Endodermal cell (in vitro differentiated cells): Measurements from ENCODE around the gene HOXA4. TPM values are rescaled to one million over a fixed set of nuclear protein-coding genes. Genes with fewer than 3 reads are reported as not detected.

Experiments
- DNase-seq: peaks from one replicate; pipeline ENCODE4 v3.0.0-alpha.2; 2017
- H3K27ac ChIP-seq: 2 replicates; pipeline ENCODE4 v1.5.1; 2013; ENCODE audit warnings: mild to moderate bottlenecking, low read depth, low read length, moderate library complexity
- H3K27me3 ChIP-seq: 2 replicates; pipeline ENCODE4 v1.6.1; 2013; ENCODE audit warnings: mild to moderate bottlenecking, low read length, moderate library complexity; ENCODE audit not compliant: insufficient read depth, control insufficient read depth, poor library complexity, severe bottlenecking
- H3K36me3 ChIP-seq: 2 replicates; pipeline ENCODE4 v1.7.0; 2013; ENCODE audit warnings: mild to moderate bottlenecking, low read length, moderate library complexity; ENCODE audit not compliant: control insufficient read depth, insufficient read depth
- H3K4me1 ChIP-seq: one replicate; pipeline ENCODE4 v1.7.0; 2013; ENCODE audit warnings: low read length; ENCODE audit not compliant: control insufficient read depth, insufficient read depth
- H3K4me3 ChIP-seq: 2 replicates; pipeline ENCODE4 v1.5.1; 2013; ENCODE audit warnings: mild to moderate bottlenecking, low read length, moderate library complexity
- H3K9ac ChIP-seq: 2 replicates; pipeline ENCODE4 v1.6.1; 2013; ENCODE audit warnings: mild to moderate bottlenecking, low read length, moderate library complexity; ENCODE audit not compliant: poor library complexity, severe bottlenecking; ENCODE audit errors: extremely low read depth
- H3K9me3 ChIP-seq: 2 replicates; pipeline ENCODE4 v1.6.1; 2013; ENCODE audit warnings: mild to moderate bottlenecking, low read length, moderate library complexity; ENCODE audit not compliant: control insufficient read depth
- H3K27ac Mint-ChIP-seq: 2 replicates; pipeline ENCODE4 v1.8.0; 2020; ENCODE audit warnings: mixed read lengths
- H3K27me3 Mint-ChIP-seq: 2 replicates; pipeline ENCODE4 v1.8.0; 2021; ENCODE audit warnings: mild to moderate bottlenecking, mixed read lengths; ENCODE audit not compliant: insufficient read depth
- H3K36me3 Mint-ChIP-seq: 2 replicates; pipeline ENCODE4 v1.8.0; 2020; ENCODE audit warnings: low read depth, mixed read lengths
- H3K4me1 Mint-ChIP-seq: 2 replicates; pipeline ENCODE4 v1.8.0; 2020; ENCODE audit warnings: mixed read lengths
- H3K4me3 Mint-ChIP-seq: 2 replicates; pipeline ENCODE4 v1.8.0; 2020; ENCODE audit warnings: mild to moderate bottlenecking, moderate library complexity, mixed read lengths
- H3K9me3 Mint-ChIP-seq: 2 replicates; pipeline ENCODE4 v1.8.0; 2020; ENCODE audit warnings: mild to moderate bottlenecking, mixed read lengths
- WGBS, 2 experiments: methylation state at CpG; one replicate each; pipeline versions ENCODE4 v1.1.5 to v1.1.7; 2013; ENCODE audit warnings: missing lambda C conversion rate in 2 of 2, mixed read lengths in 1 of 2; ENCODE audit not compliant: insufficient coverage in 1 of 2, insufficient read length in 1 of 2; 5-methylcytosine and 5-hydroxymethylcytosine counted together
- total RNA-seq, 2 donors: library from RNA; stranded (reverse); fragmentation: NEBNext Ultra II Directional in 1 of 2; extraction: Animal tissue kit (Norgen Biotek cat#: 25700) in 1 of 2; gene quantifications; 2 replicates in 1 of 2; 3 replicates in 1 of 2; pipeline ENCODE4 v1.2.1, GENCODE V29; 2021
- TF ChIP-seq, protein P1 (sequence below): fragments of 200-600 bp; sonication (generic); conservative IDR thresholded peaks from 2 replicates; pipeline ENCODE4 v1.5.0; 2021; ENCODE audit warnings: antibody characterized with exemption, mild to moderate bottlenecking

Gene HOXA4
- total RNA-seq, 2 donors from 2014 or later = not detected

DNA sequence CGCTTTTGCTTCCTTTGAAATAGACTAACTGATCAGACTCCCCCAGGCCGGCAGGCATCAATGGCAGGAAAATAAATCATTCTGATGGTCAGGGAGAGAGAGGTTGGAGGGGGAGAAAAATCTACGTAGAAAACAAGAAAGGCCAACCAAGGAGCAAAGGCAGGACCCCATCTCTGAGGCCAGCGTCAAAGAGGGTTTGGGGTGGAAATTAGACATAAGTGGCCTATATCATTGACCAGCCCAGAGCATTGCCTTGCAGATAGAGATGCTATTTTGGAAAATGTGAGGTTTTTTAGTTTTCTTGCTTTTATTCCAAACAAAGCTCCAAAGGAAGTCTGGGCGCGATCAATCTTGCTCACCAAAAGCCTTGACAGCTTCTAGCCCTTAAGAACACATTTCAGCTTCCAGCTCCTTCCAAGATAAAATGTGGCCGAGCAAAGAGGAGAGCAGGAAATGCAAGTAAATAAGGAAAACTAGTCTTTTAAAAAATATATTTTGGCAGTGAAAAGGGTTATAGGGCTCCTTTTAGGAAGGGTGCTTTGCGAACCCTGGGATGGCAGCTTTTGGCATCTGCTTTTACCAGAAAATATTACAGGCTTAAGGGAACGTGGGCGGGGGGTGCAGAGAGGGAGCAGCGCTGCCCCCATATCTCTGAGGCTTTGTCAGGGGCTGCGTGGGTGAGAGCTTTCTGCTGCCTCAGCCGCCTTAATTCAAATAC lies 26.1 kb downstream of the HOXA4 start:
- Mint-ChIP-seq H3K4me3 (no peak overlapping the region), H3K36me3 (no peaks in the 10 kb centered on the region), H3K27ac (no peak overlapping the region), H3K27me3 (peaks cover 100% of the 10 kb centered on the region), H3K9me3 (peaks cover 2% of the 10 kb centered on the region), H3K4me1 (peaks cover 18% of the 10 kb centered on the region)
- Histone ChIP-seq H3K4me3 (no peak overlapping the region), H3K9ac (no peak overlapping the region), H3K36me3 (no peaks in the 10 kb centered on the region), H3K27me3 (peaks cover 100% of the 10 kb centered on the region), H3K4me1 (peaks cover 4% of the 10 kb centered on the region), H3K9me3 (peaks cover under 1% of the 10 kb centered on the region), H3K27ac (peak overlapping the region; percentile 96)
- no peak for DNase-seq
- 16 to 29% methylated on average over 3 to 13 of the region's 13 CpGs for WGBS, 2 experiments
- TF ChIP-seq, protein P1, sequence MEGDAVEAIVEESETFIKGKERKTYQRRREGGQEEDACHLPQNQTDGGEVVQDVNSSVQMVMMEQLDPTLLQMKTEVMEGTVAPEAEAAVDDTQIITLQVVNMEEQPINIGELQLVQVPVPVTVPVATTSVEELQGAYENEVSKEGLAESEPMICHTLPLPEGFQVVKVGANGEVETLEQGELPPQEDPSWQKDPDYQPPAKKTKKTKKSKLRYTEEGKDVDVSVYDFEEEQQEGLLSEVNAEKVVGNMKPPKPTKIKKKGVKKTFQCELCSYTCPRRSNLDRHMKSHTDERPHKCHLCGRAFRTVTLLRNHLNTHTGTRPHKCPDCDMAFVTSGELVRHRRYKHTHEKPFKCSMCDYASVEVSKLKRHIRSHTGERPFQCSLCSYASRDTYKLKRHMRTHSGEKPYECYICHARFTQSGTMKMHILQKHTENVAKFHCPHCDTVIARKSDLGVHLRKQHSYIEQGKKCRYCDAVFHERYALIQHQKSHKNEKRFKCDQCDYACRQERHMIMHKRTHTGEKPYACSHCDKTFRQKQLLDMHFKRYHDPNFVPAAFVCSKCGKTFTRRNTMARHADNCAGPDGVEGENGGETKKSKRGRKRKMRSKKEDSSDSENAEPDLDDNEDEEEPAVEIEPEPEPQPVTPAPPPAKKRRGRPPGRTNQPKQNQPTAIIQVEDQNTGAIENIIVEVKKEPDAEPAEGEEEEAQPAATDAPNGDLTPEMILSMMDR = no peak

DNA sequence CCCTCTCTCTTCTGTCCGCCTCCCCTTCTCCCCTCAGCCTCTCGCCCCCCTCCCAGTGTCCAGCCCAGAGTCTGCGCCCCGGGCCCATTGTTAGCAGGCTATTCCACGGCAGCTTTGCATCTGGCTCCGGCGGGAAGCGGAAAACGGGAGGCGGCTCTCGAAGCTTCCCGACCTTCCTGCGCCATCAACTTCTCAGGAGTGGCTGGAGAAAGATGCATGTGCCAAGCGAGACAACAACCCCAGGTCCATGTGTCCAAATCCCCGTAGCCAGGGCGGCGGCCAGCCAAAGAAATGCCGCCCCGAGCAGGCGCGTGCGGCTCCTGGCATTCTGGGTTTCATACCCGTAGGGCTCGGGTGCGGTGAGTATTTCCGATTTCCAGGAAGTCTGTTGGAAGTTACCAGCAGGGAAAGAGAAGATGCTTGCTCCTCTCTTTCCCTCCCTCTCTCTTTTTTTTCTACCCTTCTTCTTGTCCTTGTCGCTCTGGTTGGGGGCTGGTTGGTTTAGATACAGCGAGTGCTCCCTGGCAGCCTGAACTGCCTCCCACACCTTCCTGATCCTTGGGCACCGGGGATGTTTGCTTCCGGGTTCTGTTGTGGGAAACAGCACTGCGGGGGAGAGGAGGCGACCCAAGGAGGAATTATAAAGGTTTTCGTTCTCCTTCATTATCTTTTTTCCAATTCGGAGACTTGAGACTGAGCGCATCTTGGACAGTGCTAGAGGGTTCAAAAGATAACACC lies 26.9 kb downstream of the HOXA4 start:
- H3K4me3 ChIP-seq = peak overlapping the region; percentile 39
- peaks cover 4% of the 10 kb centered on the region for H3K4me1 ChIP-seq
- peak; percentile 66 for DNase-seq
- peak overlapping the region; percentile 96 for H3K27ac ChIP-seq
- no peaks in the 10 kb centered on the region for H3K9me3 ChIP-seq
- Mint-ChIP-seq H3K9me3 (peaks cover 2% of the 10 kb centered on the region), H3K4me1 (peaks cover 19% of the 10 kb centered on the region), H3K4me3 (no peak overlapping the region), H3K27ac (no peak overlapping the region), H3K36me3 (no peaks in the 10 kb centered on the region), H3K27me3 (peaks cover 100% of the 10 kb centered on the region)
- 5% methylated on average over 15 to 35 of the region's 35 CpGs for WGBS, 2 experiments
- no peak overlapping the region for H3K9ac ChIP-seq
- H3K36me3 ChIP-seq = no peaks in the 10 kb centered on the region
- peaks cover 100% of the 10 kb centered on the region for H3K27me3 ChIP-seq
- TF ChIP-seq, protein P1 = no peak

GRCh38 chr7:27102581-27103442 lies 27.7 kb downstream of the HOXA4 start, which contains the start of gene HOXA2:
TSS of gene HOXA2 (minus strand) at chr7:27102683. CDS start at chr7:27102500, 183 bp downstream.
- Mint-ChIP-seq H3K4me1 (peaks cover 16% of the 10 kb centered on the region), H3K27me3 (peaks cover 100% of the 10 kb centered on the region), H3K27ac (no peak within 1 kb of the TSS), H3K9me3 (peaks cover 2% of the 10 kb centered on the region), H3K4me3 (no peak within 1 kb of the TSS), H3K36me3 (no peaks in the 10 kb centered on the region)
- TF ChIP-seq, protein P1 = no peak
- H3K4me3 ChIP-seq = peak within 1 kb of the TSS; percentile 61
- H3K9me3 ChIP-seq = no peaks in the 10 kb centered on the region
- peak within 1 kb of the TSS; percentile 96 for H3K27ac ChIP-seq
- peak; percentile 67 for DNase-seq
- no peak within 1 kb of the TSS for H3K9ac ChIP-seq
- H3K36me3 ChIP-seq = no peaks in the 10 kb centered on the region
- WGBS, 2 experiments = 4 to 7% methylated on average over 7 to 29 of the region's 29 CpGs
- H3K27me3 ChIP-seq = peaks cover 100% of the 10 kb centered on the region
- peaks cover 4% of the 10 kb centered on the region for H3K4me1 ChIP-seq
